ENCODE measurements around the gene PIRT. TPM values are rescaled to one million over a fixed set of nuclear protein-coding genes. Genes with fewer than 3 reads are reported as not detected.

The PIRT gene
- polyA plus RNA-seq, 1 donor (not counting 4 experiments of a cell fraction or from before 2014, with no cell fraction given), result not detected

DNA sequence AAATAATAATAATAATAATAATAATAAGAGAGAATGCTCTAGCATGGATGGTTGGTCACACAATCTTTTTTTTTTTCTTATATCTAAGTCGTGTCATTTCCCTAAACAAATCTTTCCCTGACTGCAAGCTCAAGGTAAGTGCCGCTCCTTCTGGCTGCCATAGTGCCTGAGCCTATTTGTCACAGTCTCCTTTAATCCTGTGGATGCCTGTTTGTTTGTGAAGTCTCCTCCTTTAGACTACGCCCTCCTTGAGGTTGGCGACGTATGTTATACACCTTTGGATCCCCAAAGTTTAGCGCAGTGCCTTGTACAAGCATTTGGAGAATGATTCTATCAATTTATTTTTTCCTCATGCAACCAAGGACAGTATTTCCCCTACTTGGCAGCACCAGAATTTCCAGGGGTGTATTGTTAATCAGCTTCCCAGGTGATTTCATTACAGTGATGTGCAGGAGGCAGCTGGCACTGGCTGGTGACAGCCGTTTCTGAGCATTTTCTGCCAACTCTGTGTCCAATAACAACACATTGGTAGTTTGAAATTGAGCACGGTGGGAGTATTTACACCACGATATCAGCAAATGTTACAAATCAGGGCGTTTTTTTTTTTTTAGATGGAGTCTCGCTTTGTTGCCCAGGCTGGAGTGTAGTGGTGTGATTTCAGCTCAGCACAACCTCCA lies 60.6 kb downstream of the PIRT start:
- H3K36me3 ChIP-seq (ENCODE audit: control insufficient read depth in 2 of 2, extremely low read depth in 1 of 2, insufficient read depth in 2 of 2, low read length in 2 of 2), result no peaks in the 10 kb centered on the region
- H3K4me2 ChIP-seq (ENCODE audit: control insufficient read depth, extremely low read depth, insufficient read depth, low read depth, low read length), result no peak overlapping the region
- no peaks in the 10 kb centered on the region for H3K9me1 ChIP-seq (ENCODE audit: control insufficient read depth, extremely low read depth, insufficient read depth, low read length)
- TF ChIP-seq, protein P1, sequence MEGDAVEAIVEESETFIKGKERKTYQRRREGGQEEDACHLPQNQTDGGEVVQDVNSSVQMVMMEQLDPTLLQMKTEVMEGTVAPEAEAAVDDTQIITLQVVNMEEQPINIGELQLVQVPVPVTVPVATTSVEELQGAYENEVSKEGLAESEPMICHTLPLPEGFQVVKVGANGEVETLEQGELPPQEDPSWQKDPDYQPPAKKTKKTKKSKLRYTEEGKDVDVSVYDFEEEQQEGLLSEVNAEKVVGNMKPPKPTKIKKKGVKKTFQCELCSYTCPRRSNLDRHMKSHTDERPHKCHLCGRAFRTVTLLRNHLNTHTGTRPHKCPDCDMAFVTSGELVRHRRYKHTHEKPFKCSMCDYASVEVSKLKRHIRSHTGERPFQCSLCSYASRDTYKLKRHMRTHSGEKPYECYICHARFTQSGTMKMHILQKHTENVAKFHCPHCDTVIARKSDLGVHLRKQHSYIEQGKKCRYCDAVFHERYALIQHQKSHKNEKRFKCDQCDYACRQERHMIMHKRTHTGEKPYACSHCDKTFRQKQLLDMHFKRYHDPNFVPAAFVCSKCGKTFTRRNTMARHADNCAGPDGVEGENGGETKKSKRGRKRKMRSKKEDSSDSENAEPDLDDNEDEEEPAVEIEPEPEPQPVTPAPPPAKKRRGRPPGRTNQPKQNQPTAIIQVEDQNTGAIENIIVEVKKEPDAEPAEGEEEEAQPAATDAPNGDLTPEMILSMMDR (optimal IDR thresholded peaks at IDR 0.05 in 1 of 3, IDR thresholded peaks at IDR 0.05 in 1 of 3, conservative IDR thresholded peaks at IDR 0.05 in 1 of 3; ENCODE audit: extremely low read depth in 1 of 3, insufficient read depth in 2 of 3, low read length in 3 of 3), result no peak
- TF ChIP-seq EZH2 (IDR thresholded peaks at IDR 0.05; ENCODE audit: low read length), result no peak
- no peaks in the 10 kb centered on the region for H3K4me1 ChIP-seq (ENCODE audit: control insufficient read depth, extremely low read depth, insufficient read depth, low read length)
- no peak overlapping the region for H3K4me3 ChIP-seq (ENCODE audit: control insufficient read depth in 2 of 3, extremely low read depth in 1 of 3, insufficient read depth in 2 of 3, low read depth in 1 of 3, low read length in 3 of 3)
- no peaks in the 10 kb centered on the region for H3K9me3 ChIP-seq (ENCODE audit: control insufficient read depth, low read depth, low read length)
- no peak overlapping the region for H2AFZ ChIP-seq (ENCODE audit: control insufficient read depth, low read length)
- no peaks in the 10 kb centered on the region for H4K20me1 ChIP-seq (ENCODE audit: control insufficient read depth, extremely low read depth, insufficient read depth, low read length)
- no peak overlapping the region for H3K9ac ChIP-seq (ENCODE audit: control insufficient read depth, extremely low read depth, insufficient read depth, low read length)
- DNase-seq (ENCODE audit: low read depth, low spot score), result no peak
- H3K27ac ChIP-seq (ENCODE audit: control insufficient read depth, insufficient read depth, low read length), result no peak overlapping the region
- no peaks in the 10 kb centered on the region for H3K79me2 ChIP-seq (ENCODE audit: control insufficient read depth, insufficient read depth, low read length)
- dilution Hi-C loops (cut with MboI; ENCODE audit: extremely low pct_ligation_motif_present, low sequenced_read_pairs), result no loop called here
- no peaks in the 10 kb centered on the region for H3K27me3 ChIP-seq (ENCODE audit: control insufficient read depth, extremely low read depth, insufficient read depth, low read length)
- FAIRE-seq, result no peak

DNA sequence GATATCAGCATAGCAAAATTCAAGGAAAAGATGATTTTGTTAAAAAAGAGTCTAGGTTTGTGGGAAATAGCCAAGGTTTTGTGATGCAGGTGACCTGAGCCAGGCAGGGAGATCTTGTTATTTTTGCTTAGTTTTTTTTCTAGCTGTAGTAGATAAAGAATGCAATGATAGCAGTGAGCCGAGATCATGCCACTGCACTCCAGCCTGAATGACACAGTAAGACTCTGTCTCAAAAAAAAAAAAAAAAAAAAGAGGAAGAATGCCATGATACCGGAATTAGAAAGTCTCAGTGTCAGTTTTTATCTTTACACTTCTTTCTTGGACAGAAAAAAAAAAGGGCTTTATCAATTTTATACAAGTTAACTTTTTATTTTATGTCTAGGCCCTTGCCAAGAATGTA lies 61.5 kb downstream of the PIRT start:
- Histone ChIP-seq H2AFZ (ENCODE audit: control insufficient read depth, low read length) (no peak overlapping the region), H3K27me3 (ENCODE audit: control insufficient read depth, extremely low read depth, insufficient read depth, low read length) (no peaks in the 10 kb centered on the region), H3K4me1 (ENCODE audit: control insufficient read depth, extremely low read depth, insufficient read depth, low read length) (no peaks in the 10 kb centered on the region), H3K9me3 (ENCODE audit: control insufficient read depth, low read depth, low read length) (no peaks in the 10 kb centered on the region), H3K4me2 (ENCODE audit: control insufficient read depth, extremely low read depth, insufficient read depth, low read depth, low read length) (no peak overlapping the region), H3K36me3 (ENCODE audit: control insufficient read depth in 2 of 2, extremely low read depth in 1 of 2, insufficient read depth in 2 of 2, low read length in 2 of 2) (no peaks in the 10 kb centered on the region), H3K27ac (ENCODE audit: control insufficient read depth, insufficient read depth, low read length) (no peak overlapping the region), H3K4me3 (ENCODE audit: control insufficient read depth in 2 of 3, extremely low read depth in 1 of 3, insufficient read depth in 2 of 3, low read depth in 1 of 3, low read length in 3 of 3) (no peak overlapping the region), H3K9ac (ENCODE audit: control insufficient read depth, extremely low read depth, insufficient read depth, low read length) (no peak overlapping the region), H3K79me2 (ENCODE audit: control insufficient read depth, insufficient read depth, low read length) (no peaks in the 10 kb centered on the region), H4K20me1 (ENCODE audit: control insufficient read depth, extremely low read depth, insufficient read depth, low read length) (no peaks in the 10 kb centered on the region), H3K9me1 (ENCODE audit: control insufficient read depth, extremely low read depth, insufficient read depth, low read length) (no peaks in the 10 kb centered on the region)
- TF ChIP-seq, protein P1 (optimal IDR thresholded peaks at IDR 0.05 in 1 of 3, IDR thresholded peaks at IDR 0.05 in 1 of 3, conservative IDR thresholded peaks at IDR 0.05 in 1 of 3; ENCODE audit: extremely low read depth in 1 of 3, insufficient read depth in 2 of 3, low read length in 3 of 3), result no peak
- no peak for TF ChIP-seq EZH2 (IDR thresholded peaks at IDR 0.05; ENCODE audit: low read length)
- DNase-seq (ENCODE audit: low read depth, low spot score), result no peak
- FAIRE-seq, result no peak
- dilution Hi-C loops (cut with MboI; ENCODE audit: extremely low pct_ligation_motif_present, low sequenced_read_pairs), result no loop called here

Measured in keratinocyte (primary cell).